HepG2 (cell line): ENCODE measurements around the gene DPP6.

Experiments used
- NCOA5 ChIP-seq: sonication (generic); formaldehyde crosslinking; IDR thresholded peaks from 2 replicates; pipeline ENCODE4 v1.4.0; 2020; ENCODE audit warnings: missing genetic modification reagents
- TAF1 ChIP-seq: sonication (generic); formaldehyde crosslinking; IDR thresholded peaks from 2 replicates; pipeline ENCODE4 v1.4.0; 2020; ENCODE audit warnings: missing genetic modification reagents

- no peak for TF ChIP-seq TAF1 (CRISPR knock-in tag)
- TF ChIP-seq NCOA5, result no peak
Measured at GRCh38 chr7:154860621-154861375, 808.6 kb downstream of the DPP6 start.
